ENCODE results near the gene NSUN4. TPM values are rescaled to one million over a fixed set of nuclear protein-coding genes. Genes with fewer than 3 reads are reported as not detected.
"Not testable (repeated sequence)": the region's sequence is repeated elsewhere in the genome, so short reads cannot be mapped to it uniquely, and the experiment has no call there.

NSUN4 gene
- total and polyA plus RNA-seq, 2 donors (not counting 1 experiment from before 2014, with no cell fraction given) = 16.0 to 16.9 TPM

- Histone ChIP-seq H3K9me3 (ENCODE audit: control insufficient read depth, insufficient read depth, low read depth, low read length) (no peaks in the 10 kb centered on the region), H3K4me2 (ENCODE audit: extremely low read depth, insufficient read depth, low read length) (no peak overlapping the region), H3K27me3 (ENCODE audit: control insufficient read depth, insufficient read depth, low read length) (no peaks in the 10 kb centered on the region), H3K4me3 (replicated peaks in 1 of 4; ENCODE audit: control extremely low read depth in 1 of 4, insufficient read depth in 1 of 4, low read depth in 3 of 4, low read length in 4 of 4) (no peak overlapping the region), H2AFZ (ENCODE audit: low read length) (no peak overlapping the region), H4K20me1 (ENCODE audit: control insufficient read depth, extremely low read depth, insufficient read depth, low read length) (no peaks in the 10 kb centered on the region), H3K27ac (ENCODE audit: insufficient read depth, low read length) (no peak overlapping the region), H3K79me2 (ENCODE audit: control insufficient read depth, insufficient read depth, low read length) (peaks cover 16% of the 10 kb centered on the region), H3K9ac (ENCODE audit: insufficient read depth, low read length) (no peak overlapping the region), H3K4me1 (ENCODE audit: control insufficient read depth, extremely low read depth, insufficient read depth, low read length) (peaks cover 6% of the 10 kb centered on the region), H3K36me3 (ENCODE audit: control insufficient read depth, insufficient read depth, low read length) (peaks cover 11% of the 10 kb centered on the region)
- DNase-seq (ENCODE audit: low read depth in 2 of 2) = no peak
- TF ChIP-seq CTCF (conservative IDR thresholded peaks at IDR 0.05 in 1 of 2, IDR thresholded peaks at IDR 0.05 in 1 of 2; ENCODE audit: low read depth in 1 of 2, low read length in 2 of 2) (no peak), EZH2 (IDR thresholded peaks at IDR 0.05; ENCODE audit: low read length, missing control alignments) (no peak)
Measured at GRCh38 chr1:46344481-46344880, 3.9 kb downstream of the NSUN4 start.

- Histone ChIP-seq H3K27me3 (ENCODE audit: control insufficient read depth, insufficient read depth, low read length) (no peaks in the 10 kb centered on the region), H3K4me1 (ENCODE audit: control insufficient read depth, extremely low read depth, insufficient read depth, low read length) (peaks cover 6% of the 10 kb centered on the region), H3K9me3 (ENCODE audit: control insufficient read depth, insufficient read depth, low read depth, low read length) (no peaks in the 10 kb centered on the region), H3K9ac (ENCODE audit: insufficient read depth, low read length) (no peak overlapping the region), H2AFZ (ENCODE audit: low read length) (no peak overlapping the region), H3K79me2 (ENCODE audit: control insufficient read depth, insufficient read depth, low read length) (peaks cover 16% of the 10 kb centered on the region), H3K4me2 (ENCODE audit: extremely low read depth, insufficient read depth, low read length) (no peak overlapping the region), H4K20me1 (ENCODE audit: control insufficient read depth, extremely low read depth, insufficient read depth, low read length) (no peaks in the 10 kb centered on the region), H3K4me3 (replicated peaks in 1 of 4; ENCODE audit: control extremely low read depth in 1 of 4, insufficient read depth in 1 of 4, low read depth in 3 of 4, low read length in 4 of 4) (no peak overlapping the region), H3K27ac (ENCODE audit: insufficient read depth, low read length) (no peak overlapping the region), H3K36me3 (ENCODE audit: control insufficient read depth, insufficient read depth, low read length) (peaks cover 11% of the 10 kb centered on the region)
- no peak for DNase-seq (ENCODE audit: low read depth in 2 of 2)
- no peak for TF ChIP-seq EZH2 (IDR thresholded peaks at IDR 0.05; ENCODE audit: low read length, missing control alignments)
- TF ChIP-seq CTCF (conservative IDR thresholded peaks at IDR 0.05 in 1 of 2, IDR thresholded peaks at IDR 0.05 in 1 of 2; ENCODE audit: low read depth in 1 of 2, low read length in 2 of 2) = no peak
Measured at GRCh38 chr1:46345281-46345680, 4.7 kb downstream of the NSUN4 start.

- H3K9ac ChIP-seq (ENCODE audit: insufficient read depth, low read length) = no peak overlapping the region
- TF ChIP-seq EZH2 (IDR thresholded peaks at IDR 0.05; ENCODE audit: low read length, missing control alignments) = no peak
- TF ChIP-seq CTCF (conservative IDR thresholded peaks at IDR 0.05 in 1 of 2, IDR thresholded peaks at IDR 0.05 in 1 of 2; ENCODE audit: low read depth in 1 of 2, low read length in 2 of 2) = no peak
- H4K20me1 ChIP-seq (ENCODE audit: control insufficient read depth, extremely low read depth, insufficient read depth, low read length) = no peaks in the 10 kb centered on the region
- H3K4me3 ChIP-seq (replicated peaks in 1 of 4; ENCODE audit: control extremely low read depth in 1 of 4, insufficient read depth in 1 of 4, low read depth in 3 of 4, low read length in 4 of 4) = no peak overlapping the region
- H3K4me1 ChIP-seq (ENCODE audit: control insufficient read depth, extremely low read depth, insufficient read depth, low read length) = no peaks in the 10 kb centered on the region
- no peak overlapping the region for H3K27ac ChIP-seq (ENCODE audit: insufficient read depth, low read length)
- H3K4me2 ChIP-seq (ENCODE audit: extremely low read depth, insufficient read depth, low read length) = no peak overlapping the region
- DNase-seq (ENCODE audit: low read depth in 2 of 2) = no peak
- no peaks in the 10 kb centered on the region for H3K9me3 ChIP-seq (ENCODE audit: control insufficient read depth, insufficient read depth, low read depth, low read length)
- no peaks in the 10 kb centered on the region for H3K27me3 ChIP-seq (ENCODE audit: control insufficient read depth, insufficient read depth, low read length)
- no peaks in the 10 kb centered on the region for H3K79me2 ChIP-seq (ENCODE audit: control insufficient read depth, insufficient read depth, low read length)
- no peak overlapping the region for H2AFZ ChIP-seq (ENCODE audit: low read length)
- H3K36me3 ChIP-seq (ENCODE audit: control insufficient read depth, insufficient read depth, low read length) = peaks cover 6% of the 10 kb centered on the region
Measured at GRCh38 chr1:46352363-46352762, 11.8 kb downstream of the NSUN4 start.

GRCh38 chr1:46355920-46356319, 15.3 kb downstream of the NSUN4 start:
- H3K36me3 ChIP-seq (ENCODE audit: control insufficient read depth, insufficient read depth, low read length); H3K9me3 ChIP-seq (ENCODE audit: control insufficient read depth, insufficient read depth, low read depth, low read length); DNase-seq (ENCODE audit: low read depth in 2 of 2); H3K4me1 ChIP-seq (ENCODE audit: control insufficient read depth, extremely low read depth, insufficient read depth, low read length); H3K27ac ChIP-seq (ENCODE audit: insufficient read depth, low read length); H3K79me2 ChIP-seq (ENCODE audit: control insufficient read depth, insufficient read depth, low read length); H4K20me1 ChIP-seq (ENCODE audit: control insufficient read depth, extremely low read depth, insufficient read depth, low read length); H3K9ac ChIP-seq (ENCODE audit: insufficient read depth, low read length); H2AFZ ChIP-seq (ENCODE audit: low read length); H3K27me3 ChIP-seq (ENCODE audit: control insufficient read depth, insufficient read depth, low read length); H3K4me2 ChIP-seq (ENCODE audit: extremely low read depth, insufficient read depth, low read length); H3K4me3 ChIP-seq (replicated peaks in 1 of 4; ENCODE audit: control extremely low read depth in 1 of 4, insufficient read depth in 1 of 4, low read depth in 3 of 4, low read length in 4 of 4): not testable (repeated sequence)
